Fibroblast of lung (primary cell): ENCODE measurements around the gene ADGRB3. TPM values are rescaled to one million over a fixed set of nuclear protein-coding genes. Genes with fewer than 3 reads are reported as not detected.
A peak's percentile ranks its signal among the peaks of the same experiment; 100 is the strongest.

Source experiments
- DNase-seq, 2 donors: peaks; one replicate each; pipeline versions ENCODE4 v3.0.0 to v3.0.0-alpha.2; 2010; ENCODE audit warnings: low read depth in 2 of 2
- H2AFZ ChIP-seq: 2 replicates; pipeline ENCODE4 v1.5.1; 2012; ENCODE audit warnings: low read length, control low read depth, inconsistent platforms
- H3K27ac ChIP-seq: 2 replicates; pipeline ENCODE4 v1.5.1; 2011; ENCODE audit warnings: low read length, control low read depth; ENCODE audit not compliant: insufficient read depth
- H3K27me3 ChIP-seq: 2 replicates; pipeline ENCODE4 v1.5.1; 2011; ENCODE audit warnings: mild to moderate bottlenecking, low read length; ENCODE audit not compliant: control insufficient read depth, insufficient read depth
- H3K36me3 ChIP-seq: 2 replicates; pipeline ENCODE4 v1.5.1; 2011; ENCODE audit warnings: low read length; ENCODE audit not compliant: control insufficient read depth, insufficient read depth
- H3K4me1 ChIP-seq: 2 replicates; pipeline ENCODE4 v1.5.1; 2011; ENCODE audit warnings: low read length; ENCODE audit not compliant: control insufficient read depth, insufficient read depth; ENCODE audit errors: extremely low read depth
- H3K4me2 ChIP-seq: 2 replicates; pipeline ENCODE4 v1.5.1; 2011; ENCODE audit warnings: low read length, control low read depth; ENCODE audit not compliant: insufficient read depth; ENCODE audit errors: extremely low read depth
- H3K4me3 ChIP-seq, 4 experiments: fragments of 200-600 bp in 1 of 4; sonication (generic) in 1 of 4; replicated peaks in 1 of 4; 2 replicates each; pipeline ENCODE4 v1.5.1; 2011 to 2016; ENCODE audit warnings: low read length in 4 of 4, low read depth in 3 of 4, mild to moderate bottlenecking in 3 of 4, control low read depth in 2 of 4, inconsistent platforms in 1 of 4, mixed read lengths in 1 of 4; ENCODE audit not compliant: insufficient read depth in 1 of 4; ENCODE audit errors: control extremely low read depth in 1 of 4
- H3K79me2 ChIP-seq: 2 replicates; pipeline ENCODE4 v1.5.1; 2012; ENCODE audit warnings: mild to moderate bottlenecking, low read length, inconsistent platforms; ENCODE audit not compliant: control insufficient read depth, insufficient read depth
- H3K9ac ChIP-seq: 2 replicates; pipeline ENCODE4 v1.5.1; 2011; ENCODE audit warnings: mild to moderate bottlenecking, low read length, control low read depth; ENCODE audit not compliant: insufficient read depth
- H3K9me3 ChIP-seq: 2 replicates; pipeline ENCODE4 v1.5.1; 2012; ENCODE audit warnings: low read depth, low read length; ENCODE audit not compliant: control insufficient read depth, insufficient read depth
- H4K20me1 ChIP-seq: 2 replicates; pipeline ENCODE4 v1.5.1; 2011; ENCODE audit warnings: low read length; ENCODE audit not compliant: control insufficient read depth, insufficient read depth; ENCODE audit errors: extremely low read depth
- EZH2 ChIP-seq: IDR thresholded peaks from 2 replicates; pipeline ENCODE4 v1.5.1; 2012; ENCODE audit warnings: low read length, control low read depth, mild to moderate bottlenecking; ENCODE audit errors: missing control alignments
- polyA plus RNA-seq, 2 donors: library from polyadenylated mRNA; depleted of rRNA in 1 of 2; stranded (reverse) in 1 of 2; unstranded in 1 of 2; fragments of >200 nt; gene quantifications; 2 replicates each; pipeline ENCODE4 v1.2.1, GENCODE V29; 2011 to 2012; ENCODE audit warnings: missing spikeins in 1 of 2
- total RNA-seq: library from RNA; depleted of rRNA; stranded (reverse); fragments of >200 nt; gene quantifications from 2 replicates; pipeline ENCODE4 v1.2.1, GENCODE V29; 2014
- TF ChIP-seq, protein P1 (sequence below), 2 donors: IDR thresholded peaks in 1 of 2; conservative IDR thresholded peaks in 1 of 2; 1 replicate in 1 of 2; 2 replicates in 1 of 2; pipeline ENCODE4 v1.5.1; 2011 to 2012; ENCODE audit warnings: low read length in 2 of 2, control low read depth in 1 of 2, inconsistent platforms in 1 of 2, low read depth in 1 of 2, mild to moderate bottlenecking in 1 of 2

ADGRB3 gene
- total and polyA plus RNA-seq, 2 donors (not counting 1 experiment from before 2014, with no cell fraction given) = 0.33 TPM; not detected in 1

DNA sequence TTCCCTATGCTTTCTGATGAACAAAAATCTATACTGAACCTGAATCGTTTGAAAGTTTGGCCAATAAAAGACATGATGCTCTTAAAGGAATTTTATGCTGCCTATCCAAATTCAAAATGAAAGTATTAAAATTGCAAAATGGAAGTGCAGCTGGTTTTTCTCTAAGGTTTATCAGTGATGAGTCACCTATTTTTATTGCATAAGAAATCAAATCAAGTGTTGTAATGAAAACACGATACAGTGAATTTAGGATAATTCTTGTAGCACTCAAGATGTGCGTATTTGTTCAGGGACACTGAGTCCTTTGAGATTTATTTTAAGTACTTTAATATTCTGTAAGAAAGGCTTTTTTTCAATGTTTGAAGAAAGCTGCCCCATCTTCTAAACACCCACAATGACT is 409.5 kb downstream of the ADGRB3 start:
- Histone ChIP-seq H3K4me2 (no peak overlapping the region), H3K79me2 (no peaks in the 10 kb centered on the region), H3K9me3 (no peaks in the 10 kb centered on the region), H3K4me3 (no peak overlapping the region), H3K27me3 (no peaks in the 10 kb centered on the region), H3K9ac (no peak overlapping the region), H3K36me3 (no peaks in the 10 kb centered on the region), H3K27ac (no peak overlapping the region), H3K4me1 (no peaks in the 10 kb centered on the region), H2AFZ (no peak overlapping the region), H4K20me1 (no peaks in the 10 kb centered on the region)
- peak; percentile 4 to 80 for DNase-seq
- TF ChIP-seq, protein P1, sequence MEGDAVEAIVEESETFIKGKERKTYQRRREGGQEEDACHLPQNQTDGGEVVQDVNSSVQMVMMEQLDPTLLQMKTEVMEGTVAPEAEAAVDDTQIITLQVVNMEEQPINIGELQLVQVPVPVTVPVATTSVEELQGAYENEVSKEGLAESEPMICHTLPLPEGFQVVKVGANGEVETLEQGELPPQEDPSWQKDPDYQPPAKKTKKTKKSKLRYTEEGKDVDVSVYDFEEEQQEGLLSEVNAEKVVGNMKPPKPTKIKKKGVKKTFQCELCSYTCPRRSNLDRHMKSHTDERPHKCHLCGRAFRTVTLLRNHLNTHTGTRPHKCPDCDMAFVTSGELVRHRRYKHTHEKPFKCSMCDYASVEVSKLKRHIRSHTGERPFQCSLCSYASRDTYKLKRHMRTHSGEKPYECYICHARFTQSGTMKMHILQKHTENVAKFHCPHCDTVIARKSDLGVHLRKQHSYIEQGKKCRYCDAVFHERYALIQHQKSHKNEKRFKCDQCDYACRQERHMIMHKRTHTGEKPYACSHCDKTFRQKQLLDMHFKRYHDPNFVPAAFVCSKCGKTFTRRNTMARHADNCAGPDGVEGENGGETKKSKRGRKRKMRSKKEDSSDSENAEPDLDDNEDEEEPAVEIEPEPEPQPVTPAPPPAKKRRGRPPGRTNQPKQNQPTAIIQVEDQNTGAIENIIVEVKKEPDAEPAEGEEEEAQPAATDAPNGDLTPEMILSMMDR (conservative IDR thresholded peaks at IDR 0.05 in 1 of 2, IDR thresholded peaks at IDR 0.05 in 1 of 2; ENCODE audit: low read depth in 1 of 2, low read length in 2 of 2) = no peak
- no peak for TF ChIP-seq EZH2

DNA sequence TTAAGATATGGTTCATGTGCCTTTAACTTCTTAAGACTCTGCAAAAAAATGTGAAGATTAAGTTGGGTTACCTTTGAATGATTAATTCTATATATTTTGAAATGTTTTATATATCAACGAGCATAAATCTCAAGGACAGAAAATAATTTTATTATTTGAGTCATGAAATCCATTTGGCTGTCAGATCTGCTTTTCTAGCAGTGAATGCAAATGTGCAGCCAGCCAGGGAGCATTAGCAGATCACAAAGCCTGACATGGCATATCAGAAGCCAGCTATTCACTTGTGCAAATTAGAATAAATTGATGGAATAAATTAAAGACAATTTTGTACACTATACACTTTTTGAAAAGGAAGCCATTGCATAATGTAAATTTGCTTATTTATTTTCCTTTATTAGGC is 424.3 kb downstream of the ADGRB3 start:
- no peaks in the 10 kb centered on the region for H3K4me1 ChIP-seq
- no peak overlapping the region for H2AFZ ChIP-seq
- H3K4me2 ChIP-seq = no peak overlapping the region
- no peaks in the 10 kb centered on the region for H4K20me1 ChIP-seq
- TF ChIP-seq EZH2 = no peak
- TF ChIP-seq, protein P1 (conservative IDR thresholded peaks at IDR 0.05 in 1 of 2, IDR thresholded peaks at IDR 0.05 in 1 of 2; ENCODE audit: low read depth in 1 of 2, low read length in 2 of 2) = no peak
- DNase-seq = no peak
- no peak overlapping the region for H3K9ac ChIP-seq
- H3K27ac ChIP-seq = no peak overlapping the region
- H3K27me3 ChIP-seq = no peaks in the 10 kb centered on the region
- no peaks in the 10 kb centered on the region for H3K9me3 ChIP-seq
- no peaks in the 10 kb centered on the region for H3K79me2 ChIP-seq
- H3K4me3 ChIP-seq = no peak overlapping the region
- no peaks in the 10 kb centered on the region for H3K36me3 ChIP-seq

DNA sequence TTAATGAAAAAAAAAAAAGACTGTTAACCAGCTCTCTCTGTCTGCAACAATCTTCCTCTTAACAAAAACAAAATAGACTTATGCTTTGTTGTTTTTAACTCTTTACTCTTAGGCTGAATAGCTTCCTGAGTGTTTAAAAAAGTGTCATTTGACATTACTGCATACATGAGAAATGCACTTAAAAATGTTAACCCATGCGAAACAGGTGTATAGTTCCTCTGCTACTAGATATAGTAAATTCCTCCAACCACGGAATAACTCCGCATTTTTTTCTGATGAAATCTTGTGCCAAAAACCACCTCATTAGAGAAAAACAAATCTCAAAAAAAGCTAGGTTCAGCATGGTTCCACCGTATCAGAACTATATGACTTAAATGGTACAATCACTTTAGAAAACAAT is 426.0 kb downstream of the ADGRB3 start:
- no peaks in the 10 kb centered on the region for H3K27me3 ChIP-seq
- H3K4me3 ChIP-seq = no peak overlapping the region
- TF ChIP-seq, protein P1 (conservative IDR thresholded peaks at IDR 0.05 in 1 of 2, IDR thresholded peaks at IDR 0.05 in 1 of 2; ENCODE audit: low read depth in 1 of 2, low read length in 2 of 2) = no peak
- no peak for TF ChIP-seq EZH2
- no peaks in the 10 kb centered on the region for H4K20me1 ChIP-seq
- H2AFZ ChIP-seq = no peak overlapping the region
- H3K36me3 ChIP-seq = no peaks in the 10 kb centered on the region
- no peak overlapping the region for H3K4me2 ChIP-seq
- no peak overlapping the region for H3K9ac ChIP-seq
- no peaks in the 10 kb centered on the region for H3K9me3 ChIP-seq
- no peak for DNase-seq
- H3K79me2 ChIP-seq = no peaks in the 10 kb centered on the region
- no peak overlapping the region for H3K27ac ChIP-seq
- no peaks in the 10 kb centered on the region for H3K4me1 ChIP-seq
